Ishikawa (cell line): ENCODE measurements around the gene RNF44.
A peak's percentile ranks its signal among the peaks of the same experiment; 100 is the strongest.

Experiments used
- CEBPB ChIP-seq: IDR thresholded peaks from 2 replicates; pipeline ENCODE4 v1.6.1; 2012
- CREB1 ChIP-seq: IDR thresholded peaks from 2 replicates; pipeline ENCODE4 v1.6.1; 2012; ENCODE audit warnings: low read depth
- EGR1 ChIP-seq: IDR thresholded peaks from 2 replicates; pipeline ENCODE4 v1.6.1; 2012
- EP300 ChIP-seq: IDR thresholded peaks from 2 replicates; pipeline ENCODE4 v1.6.1; 2012; ENCODE audit warnings: borderline replicate concordance
- FOXM1 ChIP-seq: IDR thresholded peaks from 2 replicates; pipeline ENCODE4 v1.6.1; 2012; ENCODE audit warnings: low read depth, borderline replicate concordance
- MAX ChIP-seq: IDR thresholded peaks from 2 replicates; pipeline ENCODE4 v1.6.1; 2012
- NFIC ChIP-seq: IDR thresholded peaks from 2 replicates; pipeline ENCODE4 v1.6.1; 2012
- RAD21 ChIP-seq: IDR thresholded peaks from 2 replicates; pipeline ENCODE4 v1.6.1; 2012; ENCODE audit warnings: low read depth
- REST ChIP-seq: IDR thresholded peaks from 2 replicates; pipeline ENCODE4 v1.6.1; 2012; ENCODE audit warnings: low read depth, mild to moderate bottlenecking
- TAF1 ChIP-seq: IDR thresholded peaks from 2 replicates; pipeline ENCODE4 v1.6.1; 2012; ENCODE audit warnings: low read depth, mild to moderate bottlenecking
- TCF12 ChIP-seq: IDR thresholded peaks from 2 replicates; pipeline ENCODE4 v1.6.1; 2012; ENCODE audit warnings: low read depth
- TEAD4 ChIP-seq: IDR thresholded peaks from 2 replicates; pipeline ENCODE4 v1.6.1; 2012
- USF1 ChIP-seq: IDR thresholded peaks from 2 replicates; pipeline ENCODE4 v1.6.1; 2012
- YY1 ChIP-seq: IDR thresholded peaks from 2 replicates; pipeline ENCODE4 v1.6.1; 2012; ENCODE audit warnings: low read depth
- ZBTB7A ChIP-seq: IDR thresholded peaks from 2 replicates; pipeline ENCODE4 v1.6.1; 2012; ENCODE audit warnings: low read depth

Gene RNF44

GRCh38 chr5:176573564-176574296 is 36.5 kb upstream of the RNF44 start:
- TF ChIP-seq RAD21 = peak; percentile 89
- TF ChIP-seq TEAD4 = no peak
- no peak for TF ChIP-seq CREB1

- TF ChIP-seq TEAD4 (no peak), MAX (no peak), FOXM1 (no peak), RAD21 (no peak), CEBPB (no peak), ZBTB7A (no peak), USF1 (no peak), REST (no peak), EGR1 (no peak), TCF12 (no peak), CREB1 (no peak)
Measured at GRCh38 chr5:176570044-176570443, 32.8 kb upstream of the RNF44 start.

GRCh38 chr5:176568657-176569056 is 31.5 kb upstream of the RNF44 start:
- TF ChIP-seq FOXM1 = no peak
- no peak for TF ChIP-seq NFIC
- TF ChIP-seq REST = no peak
- no peak for TF ChIP-seq CEBPB
- TF ChIP-seq RAD21 = no peak
- TF ChIP-seq EGR1 = no peak
- no peak for TF ChIP-seq ZBTB7A
- TF ChIP-seq EP300 = no peak
- TF ChIP-seq MAX = no peak
- TF ChIP-seq TCF12 = no peak
- TF ChIP-seq TEAD4 = no peak
- TF ChIP-seq USF1 = no peak
- no peak for TF ChIP-seq YY1
- TF ChIP-seq CREB1 = no peak
- TF ChIP-seq TAF1 = no peak

GRCh38 chr5:176565760-176566288 is 28.6 kb upstream of the RNF44 start:
- TF ChIP-seq RAD21 = no peak
- no peak for TF ChIP-seq TCF12
- TF ChIP-seq TAF1 = no peak
- TF ChIP-seq USF1 = no peak
- TF ChIP-seq FOXM1 = no peak
- no peak for TF ChIP-seq EGR1
- TF ChIP-seq MAX = no peak
- TF ChIP-seq CREB1 = no peak
- no peak for TF ChIP-seq YY1
- TF ChIP-seq CEBPB = no peak
- no peak for TF ChIP-seq EP300
- TF ChIP-seq TEAD4 = no peak
- no peak for TF ChIP-seq NFIC
- TF ChIP-seq REST = no peak
